Measurements from ENCODE around the gene KRTAP5-6. TPM values are rescaled to one million over a fixed set of nuclear protein-coding genes. Genes with fewer than 3 reads are reported as not detected.

KRTAP5-6 gene
- polyA plus RNA-seq, 1 of the 3 experiments (the other 2 are of a cell fraction), result not detected

DNA sequence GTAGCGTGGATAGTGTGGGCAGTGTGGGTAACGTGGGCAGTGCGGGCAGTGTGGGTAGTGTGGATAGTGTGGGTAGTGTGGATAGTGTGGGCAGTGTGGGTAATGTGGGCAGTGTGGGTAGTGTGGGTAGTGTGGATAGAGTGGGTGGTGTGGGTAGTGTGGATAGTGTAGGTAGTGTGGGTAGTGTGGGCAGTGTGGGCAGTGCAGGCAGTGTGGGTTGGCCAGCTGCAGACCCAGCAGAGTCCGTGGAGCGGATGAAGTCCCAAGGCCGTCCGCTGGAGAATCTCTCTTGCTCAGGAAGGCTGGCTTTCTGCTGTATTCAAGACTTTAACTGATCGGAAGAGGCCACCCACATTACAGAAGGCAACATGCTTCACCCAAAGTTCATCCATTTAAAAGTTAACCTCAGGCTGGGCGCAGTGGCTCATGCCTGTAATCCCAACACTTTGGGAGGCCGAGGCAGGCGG is 26.1 kb upstream of the KRTAP5-6 start:
- CTCF ChIA-PET, result interaction anchor here (5.2 to 14.1 kb wide), 2 partner anchors 17 to 22 kb away, joined by 28 to 101 read pairs; no protein-coding TSS in a partner anchor
- Histone ChIP-seq H3K4me3 (ENCODE audit: low read depth in 2 of 2, low read length in 1 of 2) (no peak overlapping the region), H3K79me2 (ENCODE audit: insufficient read depth) (no peaks in the 10 kb centered on the region), H3K9ac (no peak overlapping the region), H3K4me2 (no peak overlapping the region), H2AFZ (ENCODE audit: low read depth) (no peak overlapping the region), H3K27ac (ENCODE audit: low read depth in 2 of 2, low read length in 1 of 2) (no peak overlapping the region), H3K4me1 (ENCODE audit: control insufficient read depth in 1 of 2, insufficient read depth in 2 of 2, low read depth in 1 of 2, low read length in 1 of 2) (no peaks in the 10 kb centered on the region; a peak in 1 of 4 replicates), H3F3A (replicated peaks; ENCODE audit: insufficient read depth) (no peaks in the 10 kb centered on the region), H3K27me3 (ENCODE audit: insufficient read depth) (no peaks in the 10 kb centered on the region; the same call in 1 of the 2 replicates), H3K9me2 (no peaks in the 10 kb centered on the region), H3K9me3 (no peaks in the 10 kb centered on the region), H4K20me1 (ENCODE audit: insufficient read depth) (no peaks in the 10 kb centered on the region), H3K36me3 (replicated peaks in 1 of 2; ENCODE audit: control insufficient read depth in 1 of 2, insufficient read depth in 2 of 2, low read length in 1 of 2) (no peaks in the 10 kb centered on the region)
- POLR2A ChIA-PET, result no interaction called here
- DNase-seq, result no peak
- no peak for TF ChIP-seq ELF1 (IDR thresholded peaks at IDR 0.05)
- no peak for TF ChIP-seq FOXM1 (IDR thresholded peaks at IDR 0.05; ENCODE audit: low read depth)
- TF ChIP-seq EZH2phosphoT487 (IDR thresholded peaks at IDR 0.05; ENCODE audit: borderline replicate concordance, low read depth), result no peak
- 84% methylated on average over 10 of the region's 11 CpGs for WGBS (ENCODE audit: low lambda C conversion rate)

- no peak for DNase-seq
- Histone ChIP-seq H3K9me3 (no peaks in the 10 kb centered on the region), H4K20me1 (ENCODE audit: insufficient read depth) (no peaks in the 10 kb centered on the region), H3K9ac (no peak overlapping the region), H3K9me2 (no peaks in the 10 kb centered on the region), H3K27me3 (ENCODE audit: insufficient read depth) (no peaks in the 10 kb centered on the region; the same call in 1 of the 2 replicates), H3K4me3 (ENCODE audit: low read depth in 2 of 2, low read length in 1 of 2) (no peak overlapping the region), H3K4me1 (ENCODE audit: control insufficient read depth in 1 of 2, insufficient read depth in 2 of 2, low read depth in 1 of 2, low read length in 1 of 2) (no peaks in the 10 kb centered on the region; a peak in 1 of 4 replicates), H3K36me3 (replicated peaks in 1 of 2; ENCODE audit: control insufficient read depth in 1 of 2, insufficient read depth in 2 of 2, low read length in 1 of 2) (no peaks in the 10 kb centered on the region), H3F3A (replicated peaks; ENCODE audit: insufficient read depth) (no peaks in the 10 kb centered on the region), H2AFZ (ENCODE audit: low read depth) (no peak overlapping the region), H3K79me2 (ENCODE audit: insufficient read depth) (no peaks in the 10 kb centered on the region), H3K27ac (ENCODE audit: low read depth in 2 of 2, low read length in 1 of 2) (no peak overlapping the region), H3K4me2 (no peak overlapping the region)
- POLR2A ChIA-PET, result no interaction called here
- no peak for TF ChIP-seq NFIC (IDR thresholded peaks at IDR 0.05; ENCODE audit: borderline replicate concordance)
- TF ChIP-seq FOSL2 (IDR thresholded peaks at IDR 0.05; ENCODE audit: borderline replicate concordance, low read depth), result no peak
- TF ChIP-seq ELF1 (IDR thresholded peaks at IDR 0.05), result no peak
- TF ChIP-seq CHD2 (IDR thresholded peaks at IDR 0.05; ENCODE audit: low read length, partially characterized antibody), result no peak
- TF ChIP-seq MAX (IDR thresholded peaks at IDR 0.05; ENCODE audit: low read depth), result no peak
- TF ChIP-seq USF2 (IDR thresholded peaks at IDR 0.05; ENCODE audit: borderline replicate concordance, low read depth, low read length), result no peak
- TF ChIP-seq JUND (IDR thresholded peaks at IDR 0.05), result no peak
- TF ChIP-seq EP300 (IDR thresholded peaks at IDR 0.05; ENCODE audit: borderline replicate concordance in 1 of 2, low read depth in 1 of 2, low read length in 1 of 2), result no peak
- no peak for TF ChIP-seq SMC3 (IDR thresholded peaks at IDR 0.05; ENCODE audit: low read depth, low read length)
- TF ChIP-seq YY1 (IDR thresholded peaks at IDR 0.05; ENCODE audit: low read depth), result no peak
- TF ChIP-seq RFX5 (IDR thresholded peaks at IDR 0.05; ENCODE audit: low read length), result no peak
- CTCF ChIA-PET, result interaction anchor here (5.2 to 14.1 kb wide), 2 partner anchors 18 to 22 kb away, joined by 28 to 101 read pairs; no protein-coding TSS in a partner anchor
- whole genome bisulfite sequencing (ENCODE audit: low lambda C conversion rate), result 66% methylated on average over 11 of the region's 11 CpGs
Observed at GRCh38 chr11:1671658-1672057, 25.3 kb upstream of the KRTAP5-6 start.
